ENCODE data around the gene PRTFDC1. TPM values are rescaled to one million over a fixed set of nuclear protein-coding genes. Genes with fewer than 3 reads are reported as not detected.

PRTFDC1 gene
- total and polyA plus RNA-seq, 2 donors (not counting 1 experiment from before 2014, with no cell fraction given): 26.9 to 32.7 TPM

GRCh38 chr10:24938076-24938475, 14.3 kb downstream of the PRTFDC1 start:
- H2AFZ ChIP-seq (ENCODE audit: low read length): no peak overlapping the region
- H3K4me2 ChIP-seq (ENCODE audit: extremely low read depth, insufficient read depth, low read length): no peak overlapping the region
- no peaks in the 10 kb centered on the region for H3K4me1 ChIP-seq (ENCODE audit: control insufficient read depth, extremely low read depth, insufficient read depth, low read length)
- no peaks in the 10 kb centered on the region for H4K20me1 ChIP-seq (ENCODE audit: control insufficient read depth, extremely low read depth, insufficient read depth, low read length)
- H3K4me3 ChIP-seq (replicated peaks in 1 of 4; ENCODE audit: control extremely low read depth in 1 of 4, insufficient read depth in 1 of 4, low read depth in 3 of 4, low read length in 4 of 4): no peak overlapping the region
- DNase-seq (ENCODE audit: low read depth in 2 of 2): no peak
- no peak for TF ChIP-seq CTCF (conservative IDR thresholded peaks at IDR 0.05 in 1 of 2, IDR thresholded peaks at IDR 0.05 in 1 of 2; ENCODE audit: low read depth in 1 of 2, low read length in 2 of 2)
- no peak for TF ChIP-seq EZH2 (IDR thresholded peaks at IDR 0.05; ENCODE audit: low read length, missing control alignments)
- H3K79me2 ChIP-seq (ENCODE audit: control insufficient read depth, insufficient read depth, low read length): no peaks in the 10 kb centered on the region
- H3K27ac ChIP-seq (ENCODE audit: insufficient read depth, low read length): no peak overlapping the region
- no peaks in the 10 kb centered on the region for H3K36me3 ChIP-seq (ENCODE audit: control insufficient read depth, insufficient read depth, low read length)
- no peaks in the 10 kb centered on the region for H3K27me3 ChIP-seq (ENCODE audit: control insufficient read depth, insufficient read depth, low read length)
- H3K9ac ChIP-seq (ENCODE audit: insufficient read depth, low read length): no peak overlapping the region
- no peaks in the 10 kb centered on the region for H3K9me3 ChIP-seq (ENCODE audit: control insufficient read depth, insufficient read depth, low read depth, low read length)

GRCh38 chr10:24935504-24936292, 16.7 kb downstream of the PRTFDC1 start:
- Histone ChIP-seq H4K20me1 (ENCODE audit: control insufficient read depth, extremely low read depth, insufficient read depth, low read length) (no peaks in the 10 kb centered on the region), H3K4me2 (ENCODE audit: extremely low read depth, insufficient read depth, low read length) (no peak overlapping the region), H3K36me3 (ENCODE audit: control insufficient read depth, insufficient read depth, low read length) (no peaks in the 10 kb centered on the region), H3K27ac (ENCODE audit: insufficient read depth, low read length) (no peak overlapping the region), H3K9me3 (ENCODE audit: control insufficient read depth, insufficient read depth, low read depth, low read length) (no peaks in the 10 kb centered on the region), H3K27me3 (ENCODE audit: control insufficient read depth, insufficient read depth, low read length) (no peaks in the 10 kb centered on the region), H3K4me3 (replicated peaks in 1 of 4; ENCODE audit: control extremely low read depth in 1 of 4, insufficient read depth in 1 of 4, low read depth in 3 of 4, low read length in 4 of 4) (no peak overlapping the region), H3K4me1 (ENCODE audit: control insufficient read depth, extremely low read depth, insufficient read depth, low read length) (no peaks in the 10 kb centered on the region), H3K9ac (ENCODE audit: insufficient read depth, low read length) (no peak overlapping the region), H2AFZ (ENCODE audit: low read length) (no peak overlapping the region), H3K79me2 (ENCODE audit: control insufficient read depth, insufficient read depth, low read length) (no peaks in the 10 kb centered on the region)
- DNase-seq (ENCODE audit: low read depth in 2 of 2): no peak
- TF ChIP-seq CTCF (conservative IDR thresholded peaks at IDR 0.05 in 1 of 2, IDR thresholded peaks at IDR 0.05 in 1 of 2; ENCODE audit: low read depth in 1 of 2, low read length in 2 of 2) (no peak), EZH2 (IDR thresholded peaks at IDR 0.05; ENCODE audit: low read length, missing control alignments) (no peak)

GRCh38 chr10:24931236-24931635, 21.2 kb downstream of the PRTFDC1 start:
- DNase-seq (ENCODE audit: low read depth in 2 of 2): no peak

More at GRCh38 chr10:24931236-24931635, 21.2 kb downstream of the PRTFDC1 start:
- H3K36me3 ChIP-seq (ENCODE audit: control insufficient read depth, insufficient read depth, low read length): no peaks in the 10 kb centered on the region
- H3K9me3 ChIP-seq (ENCODE audit: control insufficient read depth, insufficient read depth, low read depth, low read length): no peaks in the 10 kb centered on the region
- H3K79me2 ChIP-seq (ENCODE audit: control insufficient read depth, insufficient read depth, low read length): no peaks in the 10 kb centered on the region
- H3K27me3 ChIP-seq (ENCODE audit: control insufficient read depth, insufficient read depth, low read length): no peaks in the 10 kb centered on the region
- no peak overlapping the region for H3K4me2 ChIP-seq (ENCODE audit: extremely low read depth, insufficient read depth, low read length)
- no peaks in the 10 kb centered on the region for H3K4me1 ChIP-seq (ENCODE audit: control insufficient read depth, extremely low read depth, insufficient read depth, low read length)
- H2AFZ ChIP-seq (ENCODE audit: low read length): no peak overlapping the region
- no peak overlapping the region for H3K27ac ChIP-seq (ENCODE audit: insufficient read depth, low read length)
- H3K9ac ChIP-seq (ENCODE audit: insufficient read depth, low read length): no peak overlapping the region
- TF ChIP-seq EZH2 (IDR thresholded peaks at IDR 0.05; ENCODE audit: low read length, missing control alignments) (no peak), CTCF (conservative IDR thresholded peaks at IDR 0.05 in 1 of 2, IDR thresholded peaks at IDR 0.05 in 1 of 2; ENCODE audit: low read depth in 1 of 2, low read length in 2 of 2) (no peak)
- H4K20me1 ChIP-seq (ENCODE audit: control insufficient read depth, extremely low read depth, insufficient read depth, low read length): no peaks in the 10 kb centered on the region
- no peak overlapping the region for H3K4me3 ChIP-seq (replicated peaks in 1 of 4; ENCODE audit: control extremely low read depth in 1 of 4, insufficient read depth in 1 of 4, low read depth in 3 of 4, low read length in 4 of 4)
